OCI-LY1 (cell line): ENCODE data around the gene MAP3K3.

Experiments used
- H2AFZ ChIP-seq: fragments of 200-600 bp; sonication (generic), shearing (Covaris generic); 2 replicates; pipeline ENCODE4 v1.6.0; 2014; ENCODE audit warnings: antibody characterized with exemption, mild to moderate bottlenecking, low read length
- H3F3A ChIP-seq: fragments of 200-600 bp; sonication (generic), shearing (Covaris generic); 2 replicates; pipeline ENCODE4 v1.6.0; 2014; ENCODE audit warnings: mild to moderate bottlenecking, antibody characterized with exemption, low read length, moderate library complexity; ENCODE audit not compliant: insufficient read depth
- H3K27ac ChIP-seq: fragments of 200-600 bp; sonication (generic); 2 replicates; pipeline ENCODE4 v1.5.1; 2014; ENCODE audit warnings: low read length, mixed run types, mild to moderate bottlenecking, low read depth; ENCODE audit not compliant: poor library complexity, severe bottlenecking
- H3K27me3 ChIP-seq: fragments of 200-600 bp; sonication (generic); 2 replicates; pipeline ENCODE4 v1.6.0; 2014; ENCODE audit warnings: antibody characterized with exemption, mild to moderate bottlenecking, low read length, moderate library complexity; ENCODE audit not compliant: insufficient read depth
- H3K36me3 ChIP-seq: fragments of 200-600 bp; sonication (generic); 2 replicates; pipeline ENCODE4 v1.6.1; 2014; ENCODE audit warnings: mild to moderate bottlenecking, antibody characterized with exemption, low read length, moderate library complexity, mixed read lengths; ENCODE audit not compliant: insufficient read depth
- H3K4me1 ChIP-seq: fragments of 200-600 bp; sonication (generic); 2 replicates; pipeline ENCODE4 v1.5.1; 2014; ENCODE audit warnings: mild to moderate bottlenecking, low read length, moderate library complexity; ENCODE audit not compliant: insufficient read depth, severe bottlenecking
- H3K4me2 ChIP-seq: fragments of 200-600 bp; sonication (generic), shearing (Covaris generic); 2 replicates; pipeline ENCODE4 v1.6.1; 2014; ENCODE audit warnings: low read length
- H3K4me3 ChIP-seq: fragments of 200-600 bp; sonication (generic); 2 replicates; pipeline ENCODE4 v1.5.1; 2014; ENCODE audit warnings: low read length, low read depth, mild to moderate bottlenecking, mixed read lengths; ENCODE audit not compliant: poor library complexity, severe bottlenecking
- H3K79me2 ChIP-seq: fragments of 200-600 bp; shearing (Covaris generic); 2 replicates; pipeline ENCODE4 v1.6.1; 2016; ENCODE audit warnings: mixed run types, low read length, mixed read lengths; ENCODE audit not compliant: insufficient read depth
- H3K9ac ChIP-seq: fragments of 200-600 bp; sonication (generic), shearing (Covaris generic); 2 replicates; pipeline ENCODE4 v1.6.1; 2014; ENCODE audit warnings: mild to moderate bottlenecking, low read length, mixed read lengths
- H3K9me2 ChIP-seq: fragments of 200-600 bp; sonication (generic), shearing (Covaris generic); 2 replicates; pipeline ENCODE4 v1.6.1; 2014; ENCODE audit warnings: low read depth, mild to moderate bottlenecking, low read length, mixed read lengths
- H3K9me3 ChIP-seq: fragments of 200-600 bp; shearing (Covaris generic); 2 replicates; pipeline ENCODE4 v1.6.1; 2014; ENCODE audit warnings: low read length, mixed read lengths
- H4K20me1 ChIP-seq: fragments of 200-600 bp; sonication (generic), shearing (Covaris generic); 2 replicates; pipeline ENCODE4 v1.6.0; 2016; ENCODE audit warnings: mild to moderate bottlenecking, low read length; ENCODE audit not compliant: insufficient read depth
- EZH2 ChIP-seq: fragments of 200-600 bp; sonication (generic), shearing (Covaris generic); IDR thresholded peaks from 2 replicates; pipeline ENCODE4 v1.8.0; 2017; ENCODE audit warnings: borderline replicate concordance, mixed run types, mild to moderate bottlenecking, antibody characterized with exemption, low read length, moderate library complexity, mixed read lengths
- TF ChIP-seq, protein P1 (sequence below): fragments of 200-600 bp; sonication (generic), shearing (Covaris generic); IDR thresholded peaks from 2 replicates; pipeline ENCODE4 v1.5.1; 2017; ENCODE audit warnings: mild to moderate bottlenecking, antibody characterized with exemption, low read length, moderate library complexity, mixed read lengths

The MAP3K3 gene

DNA sequence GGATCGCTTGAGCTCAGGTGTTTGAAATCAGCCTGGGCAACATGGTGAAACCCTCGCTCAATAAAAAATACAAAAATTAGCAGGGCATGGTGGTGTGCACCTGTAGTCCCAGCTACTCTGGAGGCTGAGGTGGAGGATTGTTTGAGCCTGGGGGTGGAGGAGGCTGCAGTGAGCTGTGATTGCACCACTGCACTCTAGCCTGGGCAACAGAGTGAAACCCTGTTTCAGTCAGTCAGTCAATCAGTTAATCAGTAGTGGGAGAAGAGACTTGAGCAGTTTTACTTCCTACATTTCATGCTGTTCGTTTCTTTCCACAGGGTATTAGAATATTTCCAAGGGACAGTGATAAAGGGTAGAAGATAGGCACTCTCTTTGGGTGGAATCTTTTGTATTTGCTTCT, 8.8 kb downstream of the MAP3K3 start:
- Histone ChIP-seq H3K4me1 (no peaks in the 10 kb centered on the region), H3K27ac (no peak overlapping the region), H3K4me3 (no peak overlapping the region), H3K27me3 (no peaks in the 10 kb centered on the region), H3F3A (no peaks in the 10 kb centered on the region), H3K9me2 (no peaks in the 10 kb centered on the region), H2AFZ (no peak overlapping the region), H3K4me2 (no peak overlapping the region), H3K9ac (no peak overlapping the region), H3K79me2 (no peaks in the 10 kb centered on the region), H3K9me3 (no peaks in the 10 kb centered on the region), H3K36me3 (peaks cover 14% of the 10 kb centered on the region; the same call in 1 of the 2 replicates), H4K20me1 (no peaks in the 10 kb centered on the region)
- TF ChIP-seq, protein P1, sequence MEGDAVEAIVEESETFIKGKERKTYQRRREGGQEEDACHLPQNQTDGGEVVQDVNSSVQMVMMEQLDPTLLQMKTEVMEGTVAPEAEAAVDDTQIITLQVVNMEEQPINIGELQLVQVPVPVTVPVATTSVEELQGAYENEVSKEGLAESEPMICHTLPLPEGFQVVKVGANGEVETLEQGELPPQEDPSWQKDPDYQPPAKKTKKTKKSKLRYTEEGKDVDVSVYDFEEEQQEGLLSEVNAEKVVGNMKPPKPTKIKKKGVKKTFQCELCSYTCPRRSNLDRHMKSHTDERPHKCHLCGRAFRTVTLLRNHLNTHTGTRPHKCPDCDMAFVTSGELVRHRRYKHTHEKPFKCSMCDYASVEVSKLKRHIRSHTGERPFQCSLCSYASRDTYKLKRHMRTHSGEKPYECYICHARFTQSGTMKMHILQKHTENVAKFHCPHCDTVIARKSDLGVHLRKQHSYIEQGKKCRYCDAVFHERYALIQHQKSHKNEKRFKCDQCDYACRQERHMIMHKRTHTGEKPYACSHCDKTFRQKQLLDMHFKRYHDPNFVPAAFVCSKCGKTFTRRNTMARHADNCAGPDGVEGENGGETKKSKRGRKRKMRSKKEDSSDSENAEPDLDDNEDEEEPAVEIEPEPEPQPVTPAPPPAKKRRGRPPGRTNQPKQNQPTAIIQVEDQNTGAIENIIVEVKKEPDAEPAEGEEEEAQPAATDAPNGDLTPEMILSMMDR = no peak
- TF ChIP-seq EZH2 = no peak

DNA sequence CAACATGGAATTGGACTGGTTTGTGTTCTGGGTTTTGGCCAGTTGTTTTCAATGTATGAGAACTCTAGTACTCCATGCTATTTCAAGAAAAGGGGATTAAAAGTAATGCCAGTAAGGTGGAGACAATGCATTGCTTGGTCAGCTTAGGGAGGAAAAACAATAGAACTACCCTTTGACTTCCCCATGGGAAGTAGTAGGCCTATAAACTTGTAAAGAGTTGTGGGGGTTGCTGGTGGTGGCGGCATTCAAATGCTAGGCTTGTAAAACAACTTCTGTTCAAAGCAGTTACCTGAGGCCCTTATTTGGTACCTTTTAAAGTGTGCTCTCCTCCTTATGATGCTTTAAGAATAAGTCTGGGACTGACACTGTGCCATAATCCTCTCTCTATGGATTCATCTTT, 9.4 kb downstream of the MAP3K3 start:
- H3K9me2 ChIP-seq = no peaks in the 10 kb centered on the region
- H3K79me2 ChIP-seq = no peaks in the 10 kb centered on the region
- H3K9me3 ChIP-seq = no peaks in the 10 kb centered on the region
- H3K4me1 ChIP-seq = no peaks in the 10 kb centered on the region
- H3K4me3 ChIP-seq = no peak overlapping the region
- TF ChIP-seq, protein P1 = no peak
- no peak for TF ChIP-seq EZH2
- no peak overlapping the region for H3K27ac ChIP-seq
- H3K36me3 ChIP-seq = peaks cover 19% of the 10 kb centered on the region; the same call in 1 of the 2 replicates
- H4K20me1 ChIP-seq = no peaks in the 10 kb centered on the region
- H3K27me3 ChIP-seq = no peaks in the 10 kb centered on the region
- H3K9ac ChIP-seq = no peak overlapping the region
- no peaks in the 10 kb centered on the region for H3F3A ChIP-seq
- no peak overlapping the region for H2AFZ ChIP-seq
- H3K4me2 ChIP-seq = no peak overlapping the region

DNA sequence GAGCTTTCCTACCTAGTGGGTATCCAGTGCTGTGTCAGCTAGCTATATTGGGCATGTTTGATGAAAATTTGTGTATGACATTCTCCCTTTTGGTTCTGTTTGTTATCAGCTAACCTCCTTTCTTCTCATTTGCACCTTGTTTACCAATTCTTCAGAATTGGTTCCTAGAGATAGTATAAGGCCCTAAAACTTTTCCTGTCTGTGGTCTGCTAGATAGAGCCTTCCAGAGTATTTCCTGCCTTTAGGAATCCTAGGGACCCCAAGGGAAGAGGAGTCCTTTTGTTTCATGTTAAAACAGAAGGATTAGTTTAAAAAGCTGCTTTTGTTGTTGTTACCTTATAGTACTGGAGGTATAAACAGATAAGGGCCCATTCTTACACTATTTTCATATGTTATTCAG, 11.5 kb downstream of the MAP3K3 start:
- H3K9ac ChIP-seq = no peak overlapping the region
- no peaks in the 10 kb centered on the region for H3K79me2 ChIP-seq
- H2AFZ ChIP-seq = no peak overlapping the region
- TF ChIP-seq, protein P1 = no peak
- no peak for TF ChIP-seq EZH2
- H3K27ac ChIP-seq = no peak overlapping the region
- H3F3A ChIP-seq = no peaks in the 10 kb centered on the region
- no peaks in the 10 kb centered on the region for H3K9me2 ChIP-seq
- H3K9me3 ChIP-seq = no peaks in the 10 kb centered on the region
- peaks cover 19% of the 10 kb centered on the region; the same call in 1 of the 2 replicates for H3K36me3 ChIP-seq
- H3K4me1 ChIP-seq = no peaks in the 10 kb centered on the region
- no peaks in the 10 kb centered on the region for H4K20me1 ChIP-seq
- no peak overlapping the region for H3K4me2 ChIP-seq
- H3K4me3 ChIP-seq = no peak overlapping the region
- H3K27me3 ChIP-seq = no peaks in the 10 kb centered on the region
